Thoracic aorta (tissue), 2 donors: ENCODE measurements around the gene BRAP. TPM values are rescaled to one million over a fixed set of nuclear protein-coding genes. Genes with fewer than 3 reads are reported as not detected.

ENCODE experiments used
- ATAC-seq: fragments of 150-250 bp; one replicate; pipeline ENCODE4 v1.8.0; 2017; ENCODE audit warnings: low read depth; ENCODE audit not compliant: insufficient number of reproducible peaks, low FRiP score
- DNase-seq: peaks from one replicate; pipeline ENCODE4 v3.0.0-alpha.2; 2020; ENCODE audit warnings: low spot score
- H3K27ac ChIP-seq, 2 donors: fragments of 200-600 bp; sonication (generic); 1 replicate in 1 of 2; 2 replicates in 1 of 2; pipeline ENCODE4 v1.5.1; 2016; ENCODE audit warnings: mild to moderate bottlenecking in 2 of 2, moderate library complexity in 2 of 2
- H3K27me3 ChIP-seq: fragments of 200-600 bp; sonication (generic); replicated peaks from 2 replicates; pipeline ENCODE4 v1.6.0; 2016; ENCODE audit warnings: mild to moderate bottlenecking; ENCODE audit not compliant: insufficient read depth
- H3K36me3 ChIP-seq: fragments of 200-600 bp; sonication (generic); one replicate; pipeline ENCODE4 v1.5.1; 2016
- H3K4me1 ChIP-seq, 2 donors: fragments of 200-600 bp; sonication (generic); 1 replicate in 1 of 2; 2 replicates in 1 of 2; pipeline versions ENCODE4 v1.5.1 to v1.6.0; 2016; ENCODE audit warnings: low read depth in 2 of 2, mild to moderate bottlenecking in 1 of 2; ENCODE audit not compliant: control insufficient read depth in 1 of 2
- H3K4me3 ChIP-seq: fragments of 200-600 bp; sonication (generic); 2 replicates; pipeline ENCODE4 v1.5.1; 2016; ENCODE audit warnings: mild to moderate bottlenecking
- H3K9me3 ChIP-seq: fragments of 200-600 bp; sonication (generic); 2 replicates; pipeline ENCODE4 v1.5.1; 2016
- total RNA-seq, 2 donors: library from RNA; depleted of rRNA; stranded (reverse); fragments of >200 nt; gene quantifications; one replicate each; pipeline versions ENCODE4 v1.1.0 to v1.2.3, GENCODE V29; 2016
- TF ChIP-seq, protein P1 (sequence below): fragments of 200-600 bp; sonication (generic); IDR thresholded peaks from one replicate; pipeline ENCODE4 v1.5.1; 2019; ENCODE audit warnings: antibody characterized with exemption

The BRAP gene
- total RNA-seq, 2 donors from 2014 or later: 14.1 to 22.6 TPM

DNA sequence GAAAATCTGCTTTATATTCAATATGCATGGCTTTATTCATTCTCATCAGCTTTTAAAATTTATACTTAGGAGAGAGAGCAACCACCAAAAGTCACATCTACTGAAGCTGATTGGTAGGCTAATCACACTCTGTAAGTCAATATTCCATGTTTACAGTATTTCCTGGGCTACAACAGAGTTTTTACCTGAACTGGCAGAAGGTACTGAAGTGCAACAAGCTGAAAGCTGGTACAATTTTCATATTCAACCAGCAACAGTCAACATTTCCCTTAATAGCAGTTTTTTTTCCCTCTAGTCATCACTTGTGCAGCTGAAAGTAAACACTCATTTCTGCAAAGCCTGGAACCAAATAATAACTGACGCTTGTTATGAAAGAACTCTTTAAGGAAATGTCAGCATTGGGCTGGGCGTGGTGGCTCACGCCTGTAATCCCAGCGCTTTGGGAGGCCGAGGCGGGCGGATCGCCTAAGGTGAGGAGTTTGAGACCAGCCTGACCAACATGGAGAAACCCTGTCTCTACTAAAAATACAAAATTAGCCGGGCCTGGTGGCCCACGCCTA lies 12.9 kb downstream of the BRAP start:
- DNase-seq (no peak), ATAC-seq (no peak)
- peaks cover 57% of the 10 kb centered on the region for H3K36me3 ChIP-seq
- no peak overlapping the region for H3K4me3 ChIP-seq
- peaks cover 4 to 10% of the 10 kb centered on the region in 2 donors for H3K4me1 ChIP-seq
- TF ChIP-seq, protein P1, sequence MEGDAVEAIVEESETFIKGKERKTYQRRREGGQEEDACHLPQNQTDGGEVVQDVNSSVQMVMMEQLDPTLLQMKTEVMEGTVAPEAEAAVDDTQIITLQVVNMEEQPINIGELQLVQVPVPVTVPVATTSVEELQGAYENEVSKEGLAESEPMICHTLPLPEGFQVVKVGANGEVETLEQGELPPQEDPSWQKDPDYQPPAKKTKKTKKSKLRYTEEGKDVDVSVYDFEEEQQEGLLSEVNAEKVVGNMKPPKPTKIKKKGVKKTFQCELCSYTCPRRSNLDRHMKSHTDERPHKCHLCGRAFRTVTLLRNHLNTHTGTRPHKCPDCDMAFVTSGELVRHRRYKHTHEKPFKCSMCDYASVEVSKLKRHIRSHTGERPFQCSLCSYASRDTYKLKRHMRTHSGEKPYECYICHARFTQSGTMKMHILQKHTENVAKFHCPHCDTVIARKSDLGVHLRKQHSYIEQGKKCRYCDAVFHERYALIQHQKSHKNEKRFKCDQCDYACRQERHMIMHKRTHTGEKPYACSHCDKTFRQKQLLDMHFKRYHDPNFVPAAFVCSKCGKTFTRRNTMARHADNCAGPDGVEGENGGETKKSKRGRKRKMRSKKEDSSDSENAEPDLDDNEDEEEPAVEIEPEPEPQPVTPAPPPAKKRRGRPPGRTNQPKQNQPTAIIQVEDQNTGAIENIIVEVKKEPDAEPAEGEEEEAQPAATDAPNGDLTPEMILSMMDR: no peak
- H3K27ac ChIP-seq: no peak overlapping the region
- H3K9me3 ChIP-seq: no peaks in the 10 kb centered on the region
- no peaks in the 10 kb centered on the region for H3K27me3 ChIP-seq

DNA sequence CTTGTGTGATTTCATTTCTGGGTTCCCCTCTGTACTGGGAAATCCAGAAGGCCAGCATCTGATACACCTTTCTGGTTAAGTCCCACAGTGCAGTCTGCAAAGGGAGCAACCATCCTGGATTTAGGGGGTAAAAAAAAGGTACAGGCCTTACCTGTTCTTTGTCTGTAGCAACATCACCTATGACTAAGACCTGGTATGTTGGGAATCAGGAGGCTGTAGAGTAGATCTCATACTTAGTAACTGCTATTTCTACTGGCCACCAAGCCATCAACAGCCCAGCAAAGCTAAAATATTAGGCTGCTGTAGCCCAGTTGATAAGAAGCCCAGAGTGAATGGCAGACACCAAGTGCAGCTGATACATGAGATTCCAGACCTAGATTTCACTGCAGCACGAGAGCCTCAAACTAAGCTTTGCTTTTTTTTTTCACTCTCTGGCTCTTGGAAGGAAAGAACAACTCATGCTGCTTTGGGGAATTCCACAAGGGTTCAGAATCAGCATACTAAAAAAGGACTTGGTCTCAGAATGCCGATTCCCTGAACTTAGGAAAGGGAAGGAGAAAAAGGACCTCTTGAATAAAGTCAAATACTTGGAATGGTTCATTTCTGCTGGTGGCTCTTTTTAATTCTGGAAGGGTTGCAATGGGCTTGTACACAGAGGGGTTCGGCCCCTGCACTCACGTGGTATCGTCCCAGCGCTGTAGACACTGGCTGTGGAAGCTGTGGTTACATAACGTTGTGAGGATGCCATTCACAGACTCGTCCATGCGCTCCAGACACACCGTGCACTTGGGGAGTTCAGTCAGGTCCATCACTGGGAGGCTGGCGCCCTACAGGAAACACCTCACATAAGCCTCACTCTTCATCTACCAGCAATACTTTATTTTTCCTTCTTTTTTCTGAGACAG lies 20.5 kb downstream of the BRAP start:
- Histone ChIP-seq H3K27me3 (no peaks in the 10 kb centered on the region), H3K9me3 (no peaks in the 10 kb centered on the region), H3K4me1 (peaks cover 0 to 11% of the 10 kb centered on the region in 2 donors), H3K27ac (no peak overlapping the region), H3K4me3 (no peak overlapping the region), H3K36me3 (peaks cover 48% of the 10 kb centered on the region)
- ATAC-seq: no peak
- no peak for DNase-seq
- TF ChIP-seq, protein P1: no peak

DNA sequence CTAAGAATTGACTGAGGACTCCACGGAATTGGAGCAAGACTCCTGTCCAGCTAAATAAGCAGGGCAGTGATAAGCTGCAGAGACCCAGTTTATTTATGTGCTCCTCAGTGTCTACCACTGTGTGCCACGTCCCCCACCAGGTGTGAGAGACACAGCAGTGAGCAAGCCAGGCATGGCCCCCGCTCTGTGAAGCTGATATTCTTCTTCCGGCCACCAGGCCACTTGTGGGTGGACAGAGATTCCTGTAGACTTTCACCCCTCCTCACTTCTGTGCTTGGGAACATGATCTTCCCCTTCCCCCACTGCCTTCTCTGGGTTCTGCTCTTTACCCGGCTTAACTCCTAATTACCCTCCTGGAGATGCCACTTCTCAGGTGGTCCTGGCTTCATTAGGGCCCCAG lies 21.3 kb downstream of the BRAP start:
- ATAC-seq (no peak), DNase-seq (no peak)
- Histone ChIP-seq H3K36me3 (peaks cover 49% of the 10 kb centered on the region), H3K9me3 (no peaks in the 10 kb centered on the region), H3K27ac (no peak overlapping the region), H3K4me3 (no peak overlapping the region), H3K27me3 (no peaks in the 10 kb centered on the region), H3K4me1 (peaks cover 0 to 11% of the 10 kb centered on the region in 2 donors)
- TF ChIP-seq, protein P1: no peak

DNA sequence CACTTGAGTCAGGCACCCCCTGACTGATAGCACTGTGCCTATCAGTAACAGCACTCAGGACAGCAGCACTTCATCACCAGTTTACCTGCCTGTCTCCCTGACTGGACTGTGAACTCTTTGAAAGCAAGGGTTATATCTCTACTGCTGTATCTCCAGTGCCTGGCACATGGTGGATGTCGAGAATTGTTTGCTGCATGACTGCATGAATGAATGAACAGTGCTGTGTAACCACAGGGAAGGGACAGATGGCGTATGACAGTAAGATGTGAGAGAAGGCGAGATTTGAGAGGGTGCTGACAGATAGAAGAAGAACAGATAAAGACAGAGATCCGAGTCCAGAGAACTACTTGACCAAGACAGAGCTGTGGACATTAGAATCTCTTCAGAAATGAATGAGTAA lies 29.7 kb downstream of the BRAP start:
- H3K36me3 ChIP-seq: peaks cover 68% of the 10 kb centered on the region
- H3K27ac ChIP-seq: no peak overlapping the region
- ATAC-seq (no peak), DNase-seq (no peak)
- no peak overlapping the region for H3K4me3 ChIP-seq
- H3K4me1 ChIP-seq: no peaks in the 10 kb centered on the region
- H3K9me3 ChIP-seq: no peaks in the 10 kb centered on the region
- no peaks in the 10 kb centered on the region for H3K27me3 ChIP-seq
- TF ChIP-seq, protein P1: no peak

DNA sequence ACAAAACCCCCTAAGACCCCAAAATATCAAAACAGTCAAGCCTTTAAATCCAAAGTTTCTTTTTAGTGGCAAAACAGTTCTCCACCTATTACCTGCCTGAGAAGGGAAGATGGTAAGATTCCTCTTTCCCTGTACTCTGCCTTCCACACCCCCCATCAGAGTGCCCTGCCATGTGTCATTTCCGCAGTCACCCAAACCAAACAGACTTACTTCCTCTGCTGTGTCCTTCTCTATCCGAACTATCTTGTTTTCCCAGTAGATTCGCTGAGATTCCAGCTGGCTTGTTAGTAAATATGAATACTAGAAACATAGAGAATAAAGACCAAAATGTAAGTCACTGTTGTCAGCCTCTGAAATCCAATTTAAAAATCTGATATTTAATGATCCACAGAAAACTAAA lies 30.4 kb downstream of the BRAP start:
- H3K36me3 ChIP-seq: peaks cover 68% of the 10 kb centered on the region
- no peaks in the 10 kb centered on the region for H3K27me3 ChIP-seq
- H3K27ac ChIP-seq: no peak overlapping the region
- H3K4me1 ChIP-seq: no peaks in the 10 kb centered on the region
- no peak overlapping the region for H3K4me3 ChIP-seq
- TF ChIP-seq, protein P1: no peak
- no peak for ATAC-seq
- no peaks in the 10 kb centered on the region for H3K9me3 ChIP-seq
- no peak for DNase-seq
